OCI-LY3 (cell line): ENCODE measurements around the gene CFHR4.

Source experiments
- H2AFZ ChIP-seq: fragments of 200-600, 300-600 bp; shearing (Covaris generic); 2 replicates; pipeline ENCODE4 v1.6.0; 2014; ENCODE audit warnings: antibody characterized with exemption, low read depth, low read length
- H3K27ac ChIP-seq: fragments of 200-600, 300-600 bp; sonication (generic); 2 replicates; pipeline ENCODE4 v1.5.1; 2014; ENCODE audit warnings: mild to moderate bottlenecking, low read length, moderate library complexity, mixed read lengths
- H3K27me3 ChIP-seq: fragments of 200-600, 300-600 bp; sonication (generic); 2 replicates; pipeline ENCODE4 v1.6.1; 2014; ENCODE audit warnings: low read depth, low read length, mixed read lengths
- H3K36me3 ChIP-seq: fragments of 200-600, 300-600 bp; sonication (generic); replicated peaks from 2 replicates; pipeline ENCODE3; 2014; ENCODE audit warnings: low read depth, low read length, mixed read lengths
- H3K4me1 ChIP-seq: fragments of 300-600, 200-600 bp; sonication (generic); 2 replicates; pipeline ENCODE4 v1.6.1; 2014; ENCODE audit warnings: low read length, mixed read lengths
- H3K4me2 ChIP-seq: fragments of 200-600, 300-600 bp; sonication (generic); 2 replicates; pipeline ENCODE4 v1.6.1; 2014; ENCODE audit warnings: low read length, mixed read lengths
- H3K4me3 ChIP-seq: fragments of 300-600, 200-600 bp; sonication (generic); 2 replicates; pipeline ENCODE4 v1.5.1; 2014; ENCODE audit warnings: antibody characterized with exemption, mild to moderate bottlenecking, low read length, moderate library complexity
- H3K79me2 ChIP-seq: fragments of 300-600, 200-600 bp; shearing (Covaris generic); 2 replicates; pipeline ENCODE4 v1.6.1; 2014; ENCODE audit warnings: mild to moderate bottlenecking, low read length, mixed read lengths
- H3K9ac ChIP-seq: fragments of 300-600, 200-600 bp; shearing (Covaris generic); 2 replicates; pipeline ENCODE4 v1.6.0; 2014; ENCODE audit warnings: mild to moderate bottlenecking, low read length, moderate library complexity
- H3K9me3 ChIP-seq: fragments of 200-600, 300-600 bp; shearing (Covaris generic); 2 replicates; pipeline ENCODE4 v1.6.1; 2014; ENCODE audit warnings: low read length, mixed read lengths; ENCODE audit not compliant: insufficient read depth
- H4K20me1 ChIP-seq: fragments of 200-600, 300-600 bp; sonication (generic); 2 replicates; pipeline ENCODE4 v1.6.1; 2016; ENCODE audit warnings: low read length, mixed read lengths; ENCODE audit not compliant: insufficient read depth
- CTCF ChIP-seq: fragments of 200-600, 300-600 bp; sonication (generic); IDR thresholded peaks from 2 replicates; pipeline ENCODE4 v1.5.1; 2014; ENCODE audit warnings: antibody characterized with exemption, low read length, low read depth
- EZH2phosphoT487 ChIP-seq: fragments of 200-600 bp; shearing (Covaris generic); IDR thresholded peaks from 2 replicates; pipeline ENCODE4 v1.6.1; 2018; ENCODE audit warnings: antibody characterized with exemption, mixed run types, low read depth

The CFHR4 gene

GRCh38 chr1:196891251-196891650 is 3.4 kb downstream of the CFHR4 start:
- Histone ChIP-seq H3K4me3 (no peak overlapping the region), H2AFZ (no peak overlapping the region)

DNA sequence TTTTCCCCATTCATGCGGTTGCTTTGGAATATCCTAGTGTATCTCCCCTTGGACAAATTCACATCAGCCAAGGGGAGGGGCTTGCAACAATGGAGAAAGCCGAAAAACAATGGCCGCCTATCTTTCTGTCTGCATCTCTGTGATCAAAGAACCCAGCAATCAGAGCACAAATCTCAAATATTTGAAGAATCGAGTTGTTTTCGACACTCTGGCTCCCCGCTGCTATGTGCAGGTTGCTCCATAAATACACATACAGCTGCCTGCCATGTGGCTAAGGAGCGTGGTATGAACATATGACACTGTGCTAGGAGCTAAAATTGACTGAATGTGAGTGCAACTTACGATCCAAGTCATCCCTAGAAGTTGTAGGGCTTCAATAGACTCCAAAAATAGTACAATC is 8.5 kb downstream of the CFHR4 start:
- H2AFZ ChIP-seq = no peak overlapping the region
- no peak overlapping the region for H3K9ac ChIP-seq
- H3K4me3 ChIP-seq = no peak overlapping the region
- H4K20me1 ChIP-seq = no peaks in the 10 kb centered on the region
- H3K27me3 ChIP-seq = no peaks in the 10 kb centered on the region
- no peaks in the 10 kb centered on the region for H3K36me3 ChIP-seq
- H3K4me1 ChIP-seq = no peaks in the 10 kb centered on the region
- H3K9me3 ChIP-seq = no peaks in the 10 kb centered on the region
- no peak for TF ChIP-seq CTCF
- TF ChIP-seq EZH2phosphoT487 = no peak
- no peaks in the 10 kb centered on the region for H3K79me2 ChIP-seq
- H3K4me2 ChIP-seq = no peak overlapping the region
- H3K27ac ChIP-seq = no peak overlapping the region

More at GRCh38 chr1:196891251-196891650, 3.4 kb downstream of the CFHR4 start:
- H3K79me2 ChIP-seq = no peaks in the 10 kb centered on the region
- H3K9me3 ChIP-seq = no peaks in the 10 kb centered on the region
- H3K4me2 ChIP-seq = no peak overlapping the region
- no peak overlapping the region for H3K9ac ChIP-seq
- no peaks in the 10 kb centered on the region for H3K36me3 ChIP-seq
- TF ChIP-seq EZH2phosphoT487 = no peak
- no peak for TF ChIP-seq CTCF
- H4K20me1 ChIP-seq = no peaks in the 10 kb centered on the region
- no peaks in the 10 kb centered on the region for H3K4me1 ChIP-seq
- H3K27ac ChIP-seq = no peak overlapping the region
- no peaks in the 10 kb centered on the region for H3K27me3 ChIP-seq

DNA sequence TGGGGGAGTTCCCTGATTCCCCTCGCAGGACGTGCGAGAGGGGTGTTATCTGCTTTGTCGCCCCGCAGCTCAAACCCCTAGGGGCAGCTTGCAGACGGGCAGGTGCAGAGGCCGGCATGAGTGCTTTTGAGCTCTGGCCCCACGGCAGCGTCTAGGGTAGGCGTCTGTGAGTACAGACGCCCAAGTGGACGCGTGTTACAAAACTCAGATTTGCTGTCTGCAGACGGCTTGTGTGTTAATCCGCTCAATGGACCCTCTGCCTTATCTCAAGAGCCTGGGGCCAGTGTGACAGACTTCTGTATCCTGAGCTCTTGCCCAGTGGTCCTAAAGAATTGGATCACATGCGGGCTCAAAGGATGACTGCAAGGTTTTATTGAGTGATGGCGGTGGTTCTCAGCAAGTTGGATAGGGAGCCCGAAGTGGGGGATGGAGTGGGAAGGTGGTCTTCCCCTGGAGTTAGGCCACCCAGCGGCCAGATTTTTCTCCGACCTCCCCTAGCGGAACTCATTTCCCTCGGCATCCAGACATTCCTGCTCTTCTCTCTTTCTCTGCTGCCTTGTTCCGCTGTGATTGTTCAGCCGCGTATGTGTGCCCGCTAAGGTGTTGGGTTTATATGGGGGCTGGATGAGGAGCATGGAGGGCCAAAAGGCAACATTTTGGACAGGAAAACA is 9.4 kb downstream of the CFHR4 start:
- no peaks in the 10 kb centered on the region for H3K79me2 ChIP-seq
- no peaks in the 10 kb centered on the region for H4K20me1 ChIP-seq
- H3K9ac ChIP-seq = no peak overlapping the region
- no peaks in the 10 kb centered on the region for H3K9me3 ChIP-seq
- H3K27ac ChIP-seq = no peak overlapping the region
- no peak overlapping the region for H3K4me3 ChIP-seq
- no peaks in the 10 kb centered on the region for H3K36me3 ChIP-seq
- no peaks in the 10 kb centered on the region for H3K4me1 ChIP-seq
- H2AFZ ChIP-seq = no peak overlapping the region
- no peak for TF ChIP-seq CTCF
- no peak for TF ChIP-seq EZH2phosphoT487
- no peaks in the 10 kb centered on the region for H3K27me3 ChIP-seq
- no peak overlapping the region for H3K4me2 ChIP-seq

- no peak for TF ChIP-seq CTCF
- no peak for TF ChIP-seq EZH2phosphoT487
- no peaks in the 10 kb centered on the region for H3K36me3 ChIP-seq
- H3K79me2 ChIP-seq = no peaks in the 10 kb centered on the region
Measured at GRCh38 chr1:196902344-196902743, 14.5 kb downstream of the CFHR4 start.

More at GRCh38 chr1:196902344-196902743, 14.5 kb downstream of the CFHR4 start:
- H3K27me3 ChIP-seq = no peaks in the 10 kb centered on the region
- H3K9me3 ChIP-seq = no peaks in the 10 kb centered on the region
- no peak overlapping the region for H2AFZ ChIP-seq
- H4K20me1 ChIP-seq = no peaks in the 10 kb centered on the region
- H3K4me1 ChIP-seq = no peaks in the 10 kb centered on the region
- H3K4me2 ChIP-seq = no peak overlapping the region
- no peak overlapping the region for H3K9ac ChIP-seq
- no peak overlapping the region for H3K27ac ChIP-seq
- H3K4me3 ChIP-seq = no peak overlapping the region
